HT-29 (cell line): ENCODE measurements around the gene NAV2. TPM values are rescaled to one million over a fixed set of nuclear protein-coding genes. Genes with fewer than 3 reads are reported as not detected.

Source experiments
- small RNA-seq: library from RNA; depleted of rRNA; stranded (forward); fragments of <200 nt; gene quantifications from one replicate; pipeline ENCODE3, GENCODE V24; 2014
- total RNA-seq: library from RNA; depleted of rRNA; stranded (reverse); fragments of >200 nt; shearing (Covaris generic); gene quantifications from 2 replicates; pipeline ENCODE4 v1.2.3, GENCODE V29; 2014

NAV2 gene
- total RNA-seq, 1 experiment from 2014 or later = 0.05 TPM

Small RNA genes lying within 50 kb of the gene (small RNA-seq; reads per million reads assigned to genes)
- not detected for gene MIR4694
